ENCODE data around the gene FAM193A. TPM values are rescaled to one million over a fixed set of nuclear protein-coding genes. Genes with fewer than 3 reads are reported as not detected.
"Not testable (repeated sequence)": the region's sequence is repeated elsewhere in the genome, so short reads cannot be mapped to it uniquely, and the experiment has no call there.

Gene FAM193A
- total RNA-seq, 1 donor from 2014 or later, result 56.1 TPM

DNA sequence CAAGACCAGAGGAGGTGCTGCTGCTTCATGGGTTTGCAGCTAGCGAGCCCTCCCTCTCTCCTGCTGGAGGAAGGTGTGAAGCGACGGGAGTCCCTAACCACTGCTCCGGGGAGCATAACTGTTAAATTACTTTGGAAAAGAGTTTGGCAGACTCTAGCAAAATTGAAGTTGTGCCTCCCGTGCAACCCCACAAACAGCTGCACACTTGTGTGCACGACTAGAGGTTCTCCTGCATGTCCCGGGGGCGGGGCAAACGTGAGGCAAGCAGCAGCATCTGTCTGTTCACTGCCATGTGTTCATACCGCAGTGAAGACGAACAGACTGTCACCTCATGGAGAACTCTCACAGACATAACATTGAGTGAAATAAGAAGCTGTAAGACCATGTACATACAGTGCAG is 185.1 kb downstream of the FAM193A start:
- peak; percentile 55 for DNase-seq
- Mint-ChIP-seq H3K36me3 (ENCODE audit: unreplicated experiment) (peaks cover 5% of the 10 kb centered on the region), H3K4me1 (ENCODE audit: low read depth, unreplicated experiment) (peaks cover 16% of the 10 kb centered on the region), H3K4me3 (ENCODE audit: unreplicated experiment) (peak overlapping the region; percentile 36), H3K27me3 (ENCODE audit: unreplicated experiment) (peaks cover 12% of the 10 kb centered on the region), H3K9me3 (ENCODE audit: unreplicated experiment) (peaks cover 13% of the 10 kb centered on the region), H3K27ac (ENCODE audit: unreplicated experiment) (peak overlapping the region; percentile 89)
- no peak for TF ChIP-seq CTCF (IDR thresholded peaks at IDR 0.05; ENCODE audit: partially characterized antibody, unreplicated experiment)

DNA sequence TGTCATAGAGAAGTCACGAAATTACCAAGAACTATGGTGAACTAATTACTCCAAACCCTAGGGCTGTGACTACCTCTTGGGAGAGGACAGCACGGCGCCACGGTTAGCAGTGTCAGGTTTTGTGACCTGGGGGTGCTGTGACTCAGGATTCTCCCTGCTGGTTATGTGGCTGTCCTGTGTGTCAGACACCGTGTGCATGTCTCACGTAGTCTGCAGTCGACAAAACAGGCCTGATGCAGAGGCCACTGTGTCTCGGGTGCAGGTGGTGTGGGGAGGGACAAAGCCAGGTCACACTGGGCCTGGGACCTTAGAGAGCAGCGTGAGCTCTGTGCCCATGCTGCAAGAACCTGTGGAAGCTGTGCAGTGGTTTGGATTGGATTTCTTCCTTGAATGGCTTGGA is 185.6 kb downstream of the FAM193A start:
- Mint-ChIP-seq H3K36me3 (ENCODE audit: unreplicated experiment) (peaks cover 5% of the 10 kb centered on the region), H3K4me3 (ENCODE audit: unreplicated experiment) (peak overlapping the region; percentile 27), H3K9me3 (ENCODE audit: unreplicated experiment) (peaks cover 13% of the 10 kb centered on the region), H3K27me3 (ENCODE audit: unreplicated experiment) (peaks cover 12% of the 10 kb centered on the region), H3K4me1 (ENCODE audit: low read depth, unreplicated experiment) (peaks cover 16% of the 10 kb centered on the region), H3K27ac (ENCODE audit: unreplicated experiment) (peak overlapping the region; percentile 89)
- TF ChIP-seq CTCF (IDR thresholded peaks at IDR 0.05; ENCODE audit: partially characterized antibody, unreplicated experiment), result no peak
- no peak for DNase-seq

DNA sequence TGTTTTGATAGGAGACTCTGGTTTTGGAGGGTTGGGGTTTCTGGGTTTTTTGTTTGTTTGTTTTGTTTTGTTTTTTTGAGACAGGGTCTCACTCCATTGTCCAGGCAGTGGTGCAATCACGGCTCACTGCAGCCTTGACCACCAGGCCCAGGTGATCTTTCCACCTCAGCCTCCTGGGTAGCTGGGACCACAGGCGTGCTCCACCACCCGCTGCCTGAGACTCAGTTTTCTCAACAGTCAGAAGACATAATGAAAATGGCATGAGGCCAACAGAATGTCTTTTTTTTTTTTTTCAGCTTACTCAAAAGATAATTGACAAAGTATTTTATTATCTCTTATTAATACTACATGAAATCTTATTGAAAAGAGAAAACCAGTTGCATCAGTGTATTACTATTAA is 187.3 kb downstream of the FAM193A start:
- DNase-seq, result no peak
- Mint-ChIP-seq H3K9me3 (ENCODE audit: unreplicated experiment) (peaks cover 9% of the 10 kb centered on the region), H3K27ac (ENCODE audit: unreplicated experiment) (no peak overlapping the region), H3K4me3 (ENCODE audit: unreplicated experiment) (no peak overlapping the region), H3K4me1 (ENCODE audit: low read depth, unreplicated experiment) (peaks cover 20% of the 10 kb centered on the region), H3K36me3 (ENCODE audit: unreplicated experiment) (no peaks in the 10 kb centered on the region), H3K27me3 (ENCODE audit: unreplicated experiment) (peaks cover 12% of the 10 kb centered on the region)
- no peak for TF ChIP-seq CTCF (IDR thresholded peaks at IDR 0.05; ENCODE audit: partially characterized antibody, unreplicated experiment)

DNA sequence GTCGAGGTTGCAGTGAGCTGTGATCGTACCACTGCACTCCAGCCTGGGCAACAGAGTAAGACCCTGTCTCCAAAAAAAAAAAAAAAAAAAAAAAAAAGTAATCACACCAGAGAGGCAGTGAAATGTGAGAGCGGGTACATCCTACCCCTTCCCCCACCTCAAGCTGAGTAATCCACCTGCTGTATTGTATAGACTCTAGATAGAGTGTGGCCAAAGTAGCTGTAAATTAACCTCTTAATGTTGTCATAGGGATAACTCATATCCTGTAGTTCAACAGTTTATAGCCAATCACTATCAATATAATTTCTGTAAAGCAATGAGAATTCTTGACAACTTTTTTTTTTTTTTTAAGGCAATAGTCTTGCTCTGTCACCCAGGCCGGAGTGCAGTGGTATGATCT is 188.9 kb downstream of the FAM193A start:
- Mint-ChIP-seq H3K4me3 (ENCODE audit: unreplicated experiment) (no peak overlapping the region), H3K27ac (ENCODE audit: unreplicated experiment) (no peak overlapping the region), H3K9me3 (ENCODE audit: unreplicated experiment) (peaks cover 9% of the 10 kb centered on the region), H3K27me3 (ENCODE audit: unreplicated experiment) (peaks cover 12% of the 10 kb centered on the region), H3K36me3 (ENCODE audit: unreplicated experiment) (no peaks in the 10 kb centered on the region), H3K4me1 (ENCODE audit: low read depth, unreplicated experiment) (peaks cover 20% of the 10 kb centered on the region)
- no peak for TF ChIP-seq CTCF (IDR thresholded peaks at IDR 0.05; ENCODE audit: partially characterized antibody, unreplicated experiment)
- no peak for DNase-seq

GRCh38 chr4:2726881-2727280 is 190.4 kb downstream of the FAM193A start:
- not testable (repeated sequence) for H3K4me3 Mint-ChIP-seq (ENCODE audit: unreplicated experiment); DNase-seq; H3K27ac Mint-ChIP-seq (ENCODE audit: unreplicated experiment); H3K36me3 Mint-ChIP-seq (ENCODE audit: unreplicated experiment); H3K27me3 Mint-ChIP-seq (ENCODE audit: unreplicated experiment); H3K9me3 Mint-ChIP-seq (ENCODE audit: unreplicated experiment)
- peaks cover 13% of the 10 kb centered on the region for H3K4me1 Mint-ChIP-seq (ENCODE audit: low read depth, unreplicated experiment)

GRCh38 chr4:2728221-2728620 is 191.8 kb downstream of the FAM193A start:
- DNase-seq, result no peak
- H3K27me3 Mint-ChIP-seq (ENCODE audit: unreplicated experiment), result peaks cover 5% of the 10 kb centered on the region
- H3K27ac Mint-ChIP-seq (ENCODE audit: unreplicated experiment), result no peak overlapping the region
- no peak for TF ChIP-seq CTCF (IDR thresholded peaks at IDR 0.05; ENCODE audit: partially characterized antibody, unreplicated experiment)
- peaks cover 6% of the 10 kb centered on the region for H3K4me1 Mint-ChIP-seq (ENCODE audit: low read depth, unreplicated experiment)
- peaks cover 5% of the 10 kb centered on the region for H3K36me3 Mint-ChIP-seq (ENCODE audit: unreplicated experiment)
- H3K4me3 Mint-ChIP-seq (ENCODE audit: unreplicated experiment), result no peak overlapping the region
- H3K9me3 Mint-ChIP-seq (ENCODE audit: unreplicated experiment), result peaks cover 7% of the 10 kb centered on the region
